ENCODE measurements around the gene RBMY1E.
"Not testable (repeated sequence)": the region's sequence is repeated elsewhere in the genome, so short reads cannot be mapped to it uniquely, and the experiment has no call there.

RBMY1E gene

GRCh38 chrY:21917932-21918331, at the start of gene RBMY1E:
RBMY1E (minus strand) TSS chrY:21918032; CDS start chrY:21916054, 1,978 bp downstream.
- DNase-seq, result not testable (repeated sequence)

GRCh38 chrY:21894426-21894825, 23.4 kb downstream of the RBMY1E start, which contains the start of gene RBMY1D:
RBMY1D (minus strand) TSS chrY:21894526; CDS start chrY:21892513, 2,013 bp downstream.
- DNase-seq, result not testable (repeated sequence)

GRCh38 chrY:21869407-21870076, 48.3 kb downstream of the RBMY1E start:
- not testable (repeated sequence) for DNase-seq
